C1 segment of cervical spinal cord (tissue), 14 donors: ENCODE data around the gene MCTP1.
A peak's percentile ranks its signal among the peaks of the same experiment; 100 is the strongest.

ENCODE experiments used
- DNase-seq, 14 donors: peaks; one replicate each; lab custom pipeline; 2025; lab: John Stamatoyannopoulos, UW

Gene MCTP1

DNA sequence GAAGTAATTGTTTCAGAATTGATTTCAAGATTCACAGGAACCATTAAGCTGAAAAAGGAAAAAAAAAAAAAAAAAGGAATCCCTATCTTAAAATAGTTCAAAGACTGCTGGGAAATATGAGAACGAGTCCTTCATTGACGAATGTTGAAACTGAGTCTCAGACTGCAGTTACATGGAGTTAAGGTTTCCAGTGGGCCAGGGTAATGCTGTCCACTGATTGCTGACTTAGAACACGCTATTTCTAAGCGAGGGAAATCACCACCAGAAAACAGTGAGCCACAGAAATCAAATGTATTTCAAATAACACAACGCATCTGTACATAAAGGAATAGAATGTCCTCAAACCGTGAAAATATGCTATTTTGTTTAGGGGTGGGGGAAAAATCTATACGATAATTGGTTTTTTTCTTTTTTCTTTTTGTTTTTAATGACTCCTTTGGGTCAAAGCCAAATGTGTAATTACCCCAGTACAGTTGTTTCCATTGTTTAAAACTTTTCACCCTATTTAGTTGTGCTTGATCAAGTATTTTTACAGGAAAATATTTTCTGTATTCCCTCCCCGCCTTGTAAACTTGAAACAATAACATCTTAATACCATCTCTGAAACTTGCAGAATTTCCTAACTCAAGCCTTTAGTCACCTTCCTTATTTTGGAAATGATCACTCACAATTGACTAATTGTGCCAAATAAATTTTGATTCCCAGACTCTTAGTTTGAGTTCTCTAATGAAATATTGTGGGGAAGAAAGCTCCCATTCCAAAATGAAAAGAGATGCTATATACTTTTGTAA is 208.3 kb downstream of the MCTP1 start:
- DNase-seq, result no peak

DNA sequence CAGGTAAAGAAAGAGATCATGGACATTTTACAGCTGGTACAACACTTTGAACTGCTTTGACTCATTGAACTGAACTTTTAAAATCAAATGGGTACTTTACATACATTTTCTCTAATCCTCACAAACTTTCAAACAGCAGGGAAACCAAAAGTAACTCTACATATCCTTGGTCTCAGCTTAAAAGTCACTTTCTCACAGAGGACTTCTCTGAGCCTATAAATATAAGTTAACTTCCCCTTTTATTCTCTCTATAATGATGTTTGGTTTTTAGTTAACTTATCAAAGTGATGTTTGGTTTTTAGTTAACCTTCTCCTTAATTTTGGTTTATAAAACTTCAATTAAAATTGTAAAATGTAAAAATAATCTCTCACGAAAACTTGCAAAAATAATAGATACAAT is 209.8 kb downstream of the MCTP1 start:
- DNase-seq, result no peak

DNA sequence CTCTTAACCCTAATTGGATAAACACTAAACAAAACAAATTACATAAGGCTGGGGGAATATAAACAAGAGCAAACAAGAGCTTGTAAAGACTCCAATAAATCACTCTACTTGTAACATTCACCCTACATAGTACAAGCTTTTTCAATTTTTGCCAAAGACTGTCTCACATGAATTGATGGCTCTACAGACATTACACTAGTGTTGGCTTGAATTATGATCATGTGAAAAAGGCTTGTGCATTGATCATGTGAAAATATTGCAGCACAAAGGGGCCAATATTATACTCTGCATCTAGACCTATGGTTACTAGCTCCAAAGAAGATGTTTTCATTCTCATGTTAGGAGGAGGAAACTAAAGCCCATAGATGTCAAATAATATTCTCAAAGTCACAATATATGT is 212.6 kb downstream of the MCTP1 start:
- DNase-seq, result no peak

GRCh38 chr5:95070866-95071265 is 214.0 kb downstream of the MCTP1 start:
- no peak for DNase-seq

- DNase-seq, result peak in 2 of 14 donors; percentile 3 to 44
Observed at GRCh38 chr5:95070453-95070852, 214.4 kb downstream of the MCTP1 start.

DNA sequence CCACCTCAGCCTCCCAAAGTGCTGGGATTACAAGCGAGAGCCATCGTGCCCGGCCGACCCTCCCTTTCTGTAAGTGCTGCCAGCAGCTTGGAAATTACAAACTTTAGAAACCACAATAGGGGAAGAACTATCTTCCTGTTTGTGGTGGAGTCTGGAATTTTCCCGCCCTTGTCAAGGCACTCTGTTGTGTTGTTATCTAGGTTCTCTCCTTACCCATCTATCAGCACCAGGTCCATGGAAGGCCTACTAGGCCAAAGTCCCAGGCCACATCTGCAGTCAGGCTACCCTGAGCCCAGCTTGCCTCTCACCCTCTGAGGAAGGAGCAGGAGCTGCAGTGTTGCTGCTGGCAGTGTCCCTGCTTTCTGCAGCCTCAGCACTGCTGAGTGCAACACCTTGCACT is 214.9 kb downstream of the MCTP1 start:
- DNase-seq, result no peak

DNA sequence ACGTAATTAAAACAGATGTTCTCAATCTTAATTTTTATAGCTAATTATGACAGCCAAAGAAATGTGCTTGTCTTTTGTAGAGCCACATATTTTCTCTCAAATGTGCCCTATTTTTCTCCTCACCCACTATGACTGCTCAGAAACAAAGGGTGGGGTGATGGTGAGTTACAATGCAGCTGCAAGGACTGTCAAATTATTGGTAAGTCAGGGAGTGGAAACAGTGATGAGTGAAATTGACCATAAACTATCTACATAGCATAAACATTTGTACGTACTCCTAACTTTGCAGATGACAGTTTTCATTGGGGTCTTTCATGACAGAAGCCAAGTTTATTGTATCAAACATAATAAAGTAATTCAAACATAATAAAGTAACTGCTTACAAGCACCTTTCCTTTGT is 215.9 kb downstream of the MCTP1 start:
- DNase-seq, result no peak

DNA sequence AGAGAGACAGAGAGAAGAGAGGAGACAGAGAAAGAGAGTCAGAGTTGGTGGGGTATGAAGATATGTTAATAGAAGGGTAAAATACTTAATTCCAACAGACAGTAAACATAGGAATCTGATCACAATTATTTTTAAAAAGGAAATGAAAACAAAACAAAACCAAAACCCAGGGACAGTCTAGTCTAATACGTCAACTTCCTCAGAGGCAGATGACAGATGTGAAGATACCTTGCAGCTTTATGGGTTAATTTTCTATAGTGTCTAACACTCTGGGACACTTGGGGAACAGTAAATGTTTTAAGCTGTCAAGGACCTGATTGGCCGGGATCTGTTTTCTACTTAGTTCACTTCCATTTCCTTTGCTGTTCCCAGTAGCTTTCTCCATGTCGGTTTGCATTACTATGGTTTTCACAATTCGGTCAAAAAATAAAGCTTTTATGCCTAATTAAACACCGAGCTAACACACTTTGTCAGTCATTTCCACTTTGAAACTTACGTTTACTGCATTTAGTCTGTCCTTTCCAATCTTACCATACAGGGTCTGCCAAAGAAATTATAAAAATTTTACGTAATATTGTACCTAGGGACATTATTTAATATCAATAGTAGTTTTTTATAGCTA is 216.5 kb downstream of the MCTP1 start:
- DNase-seq, result no peak

GRCh38 chr5:95066048-95066447 is 218.8 kb downstream of the MCTP1 start:
- DNase-seq, result no peak

DNA sequence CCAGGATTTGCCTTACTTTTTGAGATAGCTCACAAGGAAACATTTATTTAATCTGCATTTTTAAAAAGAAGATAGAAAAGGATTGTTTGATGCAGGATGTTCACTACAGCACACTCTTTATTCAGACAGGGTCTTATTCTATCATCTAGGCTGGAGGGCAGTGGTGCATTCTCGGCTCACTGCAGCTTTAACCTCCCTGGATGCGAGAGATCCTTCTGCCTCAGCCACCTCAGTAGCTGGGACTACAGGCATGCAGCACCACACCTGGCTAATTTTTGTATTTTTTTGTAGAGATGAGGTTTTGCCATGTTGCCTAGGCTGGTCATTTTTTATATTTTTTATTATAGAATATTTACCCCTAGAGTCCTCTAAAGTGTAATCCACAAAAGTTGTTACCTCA is 221.4 kb downstream of the MCTP1 start:
- DNase-seq, result no peak

- no peak for DNase-seq
Observed at GRCh38 chr5:95060098-95060497, 224.8 kb downstream of the MCTP1 start.

DNA sequence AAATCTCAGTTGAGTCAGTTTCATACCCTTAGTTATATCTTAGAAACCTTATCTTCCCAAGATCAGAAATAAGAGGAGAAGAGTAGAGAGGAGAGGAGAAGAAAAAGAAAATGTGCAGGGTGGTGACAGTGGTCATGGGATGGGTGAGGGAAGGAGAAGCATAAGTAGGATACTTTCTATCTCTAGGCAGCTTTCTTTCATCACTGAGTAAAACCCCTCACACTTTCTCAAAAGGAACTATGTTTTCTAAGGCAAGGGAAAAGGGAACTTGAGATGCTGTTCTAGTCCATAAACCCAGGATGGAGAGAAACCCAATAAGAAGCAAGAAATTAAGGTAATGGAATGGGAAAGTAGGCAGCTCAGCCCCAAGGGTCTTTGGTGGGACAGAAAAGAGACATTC is 225.3 kb downstream of the MCTP1 start:
- no peak for DNase-seq

DNA sequence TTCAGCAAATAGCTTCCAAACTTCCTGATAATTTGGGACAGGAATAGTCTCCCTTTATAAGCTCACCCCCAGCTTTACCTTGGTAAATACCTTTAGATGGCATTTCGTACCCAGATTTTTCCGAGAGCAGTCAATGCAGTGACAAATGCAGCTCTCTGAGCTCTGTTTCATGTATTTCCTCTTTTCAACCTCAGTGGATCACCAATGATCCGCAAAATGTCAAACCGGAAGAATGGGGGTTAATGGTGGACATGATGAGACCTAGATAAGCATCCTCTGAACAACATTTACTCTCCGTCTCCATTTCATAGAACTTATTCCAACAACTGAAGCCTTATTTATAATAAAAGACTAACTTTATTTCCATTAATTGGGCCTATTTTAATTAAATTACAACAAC is 227.3 kb downstream of the MCTP1 start:
- DNase-seq, result no peak

DNA sequence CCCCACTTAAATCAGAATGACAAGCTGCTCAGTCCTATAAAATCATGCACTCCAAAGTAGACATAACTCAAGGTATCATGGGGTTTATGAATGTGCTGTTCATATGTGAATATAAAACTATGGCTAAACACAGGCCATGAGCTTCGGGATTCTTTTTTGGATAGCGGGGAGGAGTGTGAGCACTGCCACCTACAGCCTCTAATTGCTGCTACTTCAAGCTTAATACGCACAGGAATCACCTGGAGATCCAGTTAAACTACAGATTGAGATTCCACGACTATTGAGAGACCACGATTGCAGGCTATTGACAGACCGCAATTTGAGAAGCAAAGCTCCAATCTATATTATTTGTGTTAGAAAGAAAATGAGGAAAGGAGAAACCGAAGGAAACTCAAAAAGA is 231.6 kb downstream of the MCTP1 start:
- no peak for DNase-seq

DNA sequence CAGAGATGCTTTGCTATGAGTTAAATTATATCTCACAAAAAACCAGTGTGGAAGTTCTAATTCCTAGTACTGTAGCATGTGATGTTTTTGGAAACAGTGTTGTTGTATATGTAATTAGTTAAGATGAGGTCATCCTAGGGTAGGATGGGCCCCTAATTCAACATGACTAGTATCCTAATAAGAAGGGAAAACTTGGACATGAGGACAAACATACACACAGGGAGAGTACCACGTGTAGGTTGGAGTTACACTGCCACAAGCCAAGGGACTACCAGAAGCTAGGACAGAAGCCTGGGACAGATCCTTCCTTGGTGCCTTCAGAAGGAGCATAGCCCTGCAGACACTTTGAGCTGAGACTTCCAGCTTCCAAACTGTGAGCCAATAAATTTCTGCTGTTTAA is 234.2 kb downstream of the MCTP1 start:
- DNase-seq, result no peak

- no peak for DNase-seq
Observed at GRCh38 chr5:95048628-95049027, 236.3 kb downstream of the MCTP1 start.

- no peak for DNase-seq
Observed at GRCh38 chr5:95045181-95045965, 239.5 kb downstream of the MCTP1 start.

- peak in 1 of 14 donors; percentile 23 for DNase-seq
Observed at GRCh38 chr5:95044096-95044495, 240.8 kb downstream of the MCTP1 start.

- DNase-seq, result peak in 1 of 14 donors; percentile 16
Observed at GRCh38 chr5:95043648-95044047, 241.2 kb downstream of the MCTP1 start.

- DNase-seq, result peak in 1 of 14 donors; percentile 16
Observed at GRCh38 chr5:95043234-95043633, 241.7 kb downstream of the MCTP1 start.

- DNase-seq, result peak in 1 of 14 donors; percentile 20
Observed at GRCh38 chr5:95042037-95042436, 242.9 kb downstream of the MCTP1 start.

GRCh38 chr5:95035891-95036685 is 248.8 kb downstream of the MCTP1 start:
- DNase-seq, result no peak
